Prostate gland (tissue), 2 donors: ENCODE data around the gene SLC10A7. TPM values are rescaled to one million over a fixed set of nuclear protein-coding genes. Genes with fewer than 3 reads are reported as not detected.

Source experiments
- DNase-seq: peaks from one replicate; pipeline ENCODE4 v3.0.0-alpha.2; 2019; ENCODE audit warnings: low spot score
- H3K27ac ChIP-seq, 2 donors: fragments of 200-600 bp; sonication (generic); 2 replicates each; pipeline ENCODE4 v1.5.1; 2017 to 2019
- H3K27me3 ChIP-seq: fragments of 200-600 bp; sonication (generic); replicated peaks from 2 replicates; pipeline ENCODE4 v1.5.1; 2019; ENCODE audit not compliant: insufficient read depth
- H3K36me3 ChIP-seq, 2 donors: fragments of 200-600 bp; sonication (generic); 1 replicate in 1 of 2; 2 replicates in 1 of 2; pipeline versions ENCODE4 v1.5.1 to v1.8.1; 2017 to 2019
- H3K4me1 ChIP-seq: fragments of 200-600 bp; sonication (generic); replicated peaks from 2 replicates; pipeline ENCODE4 v1.5.1; 2019
- H3K4me3 ChIP-seq, 2 donors: fragments of 200-600 bp; sonication (generic); 2 replicates each; pipeline ENCODE4 v1.5.1; 2017 to 2019
- H3K9me3 ChIP-seq: fragments of 200-600 bp; sonication (generic); 2 replicates; pipeline ENCODE4 v1.5.1; 2017
- POLR2A ChIP-seq: fragments of 450-650 bp; IDR thresholded peaks from one replicate; pipeline ENCODE4 v1.6.1; 2016; ENCODE audit warnings: antibody characterized with exemption, mild to moderate bottlenecking
- POLR2AphosphoS5 ChIP-seq: sonication (generic); formaldehyde crosslinking; IDR thresholded peaks from one replicate; pipeline ENCODE4 v1.6.1; 2017; ENCODE audit warnings: antibody characterized with exemption
- WGBS: methylation state at CpG from one replicate; pipeline ENCODE4 v1.1.5; 2018; 5-methylcytosine and 5-hydroxymethylcytosine counted together
- intact Hi-C: fragments of 100-400 bp; cut with DNase I; formaldehyde crosslinking; loops from one replicate; pipeline ENCODE4 v1.14.2; 2022
- total RNA-seq, 2 donors: library from RNA; depleted of rRNA; stranded (reverse); fragments of >200 nt; gene quantifications; one replicate each; pipeline ENCODE4 v1.1.0, GENCODE V29; 2016
- TF ChIP-seq, protein P1 (sequence below), 4 experiments: fragments of 200-600 bp in 2 of 4; fragments of 450-650 bp in 2 of 4; sonication (generic) in 2 of 4; IDR thresholded peaks; 1 replicate in 3 of 4; 2 replicates in 1 of 4; pipeline ENCODE4 v1.5.1; 2016 to 2019; ENCODE audit warnings: antibody characterized with exemption in 4 of 4, mild to moderate bottlenecking in 2 of 4, moderate library complexity in 2 of 4

The SLC10A7 gene
- total RNA-seq, 2 donors from 2014 or later, result 9.9 to 11.2 TPM

DNA sequence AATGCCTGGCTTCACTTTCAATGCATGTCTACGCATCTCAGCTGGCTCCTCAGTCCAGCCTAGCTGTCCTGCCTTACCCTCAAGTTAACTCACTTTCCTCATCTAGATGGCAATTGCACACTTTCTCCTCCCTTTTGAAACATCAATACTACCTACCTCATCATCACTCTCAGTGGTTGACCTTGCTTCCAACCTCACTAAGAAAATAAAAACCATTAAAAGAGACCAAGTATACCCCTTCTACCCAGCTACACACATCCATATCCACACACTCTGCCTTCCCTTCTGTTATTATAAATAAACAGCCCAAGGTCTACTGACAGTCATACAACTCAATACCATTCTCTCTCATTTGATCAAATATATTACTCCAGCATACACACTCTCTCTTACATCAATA is 21.5 kb downstream of the SLC10A7 start:
- TF ChIP-seq POLR2A (no peak), POLR2AphosphoS5 (no peak)
- TF ChIP-seq, protein P1, sequence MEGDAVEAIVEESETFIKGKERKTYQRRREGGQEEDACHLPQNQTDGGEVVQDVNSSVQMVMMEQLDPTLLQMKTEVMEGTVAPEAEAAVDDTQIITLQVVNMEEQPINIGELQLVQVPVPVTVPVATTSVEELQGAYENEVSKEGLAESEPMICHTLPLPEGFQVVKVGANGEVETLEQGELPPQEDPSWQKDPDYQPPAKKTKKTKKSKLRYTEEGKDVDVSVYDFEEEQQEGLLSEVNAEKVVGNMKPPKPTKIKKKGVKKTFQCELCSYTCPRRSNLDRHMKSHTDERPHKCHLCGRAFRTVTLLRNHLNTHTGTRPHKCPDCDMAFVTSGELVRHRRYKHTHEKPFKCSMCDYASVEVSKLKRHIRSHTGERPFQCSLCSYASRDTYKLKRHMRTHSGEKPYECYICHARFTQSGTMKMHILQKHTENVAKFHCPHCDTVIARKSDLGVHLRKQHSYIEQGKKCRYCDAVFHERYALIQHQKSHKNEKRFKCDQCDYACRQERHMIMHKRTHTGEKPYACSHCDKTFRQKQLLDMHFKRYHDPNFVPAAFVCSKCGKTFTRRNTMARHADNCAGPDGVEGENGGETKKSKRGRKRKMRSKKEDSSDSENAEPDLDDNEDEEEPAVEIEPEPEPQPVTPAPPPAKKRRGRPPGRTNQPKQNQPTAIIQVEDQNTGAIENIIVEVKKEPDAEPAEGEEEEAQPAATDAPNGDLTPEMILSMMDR (IDR thresholded peaks at IDR 0.05), result no peak
- Histone ChIP-seq H3K36me3 (no peaks in the 10 kb centered on the region), H3K27ac (no peak overlapping the region), H3K4me3 (no peak overlapping the region), H3K27me3 (no peaks in the 10 kb centered on the region), H3K9me3 (no peaks in the 10 kb centered on the region), H3K4me1 (no peaks in the 10 kb centered on the region)
- DNase-seq, result no peak
- 97% methylated on average over 1 of the region's 1 CpG for WGBS
- intact Hi-C loops, result no loop called here

DNA sequence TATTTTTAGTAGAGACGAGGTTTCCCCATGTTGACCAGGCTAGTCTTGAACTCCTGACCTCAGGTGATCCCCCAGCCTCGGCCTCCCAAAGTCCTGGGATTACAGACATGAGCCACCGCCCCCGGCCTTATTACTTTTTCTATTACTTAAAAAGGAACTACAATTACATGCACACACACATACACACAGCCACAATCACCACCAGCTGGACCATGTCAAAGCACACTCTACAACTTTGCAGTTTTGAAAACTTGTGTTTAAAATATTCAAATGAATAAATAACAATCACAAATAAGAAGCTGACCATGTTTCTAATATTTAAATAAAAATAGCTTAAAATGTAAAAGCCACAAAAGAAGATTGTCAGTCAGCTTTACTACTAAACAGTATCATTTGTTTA is 23.4 kb downstream of the SLC10A7 start:
- no peak for DNase-seq
- intact Hi-C loops, result no loop called here
- TF ChIP-seq POLR2AphosphoS5, result no peak
- TF ChIP-seq, protein P1 (IDR thresholded peaks at IDR 0.05), result no peak
- no peak for TF ChIP-seq POLR2A
- H3K36me3 ChIP-seq, result no peaks in the 10 kb centered on the region
- no peak overlapping the region for H3K27ac ChIP-seq
- H3K27me3 ChIP-seq, result no peaks in the 10 kb centered on the region
- H3K4me1 ChIP-seq, result no peaks in the 10 kb centered on the region
- WGBS, result 92% methylated on average over 4 of the region's 4 CpGs
- no peaks in the 10 kb centered on the region for H3K9me3 ChIP-seq
- H3K4me3 ChIP-seq, result no peak overlapping the region

DNA sequence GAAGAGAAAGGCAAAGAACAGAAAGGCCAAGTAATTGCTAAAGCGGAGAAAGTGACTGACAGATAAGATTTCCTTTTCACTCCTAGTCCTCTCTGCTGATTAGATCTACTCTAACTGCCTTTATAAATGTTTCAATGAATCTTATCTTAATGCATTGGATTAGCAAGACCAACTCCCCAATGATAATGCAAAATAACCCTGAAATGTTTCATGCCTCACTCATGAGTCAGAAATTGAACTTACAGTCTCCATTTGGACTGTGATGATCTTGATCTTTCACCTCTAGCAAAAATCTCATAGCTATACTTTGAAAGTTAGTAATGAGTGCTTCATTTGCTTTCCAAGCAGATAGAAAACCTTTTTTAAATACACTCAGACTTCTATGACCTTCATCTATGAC is 26.5 kb downstream of the SLC10A7 start:
- H3K36me3 ChIP-seq, result no peaks in the 10 kb centered on the region
- DNase-seq, result no peak
- no peak overlapping the region for H3K4me3 ChIP-seq
- no peak for TF ChIP-seq POLR2AphosphoS5
- TF ChIP-seq, protein P1 (IDR thresholded peaks at IDR 0.05), result no peak
- no peak for TF ChIP-seq POLR2A
- 78% methylated on average over 1 of the region's 1 CpG for WGBS
- no peak overlapping the region for H3K27ac ChIP-seq
- H3K27me3 ChIP-seq, result no peaks in the 10 kb centered on the region
- H3K9me3 ChIP-seq, result no peaks in the 10 kb centered on the region
- H3K4me1 ChIP-seq, result no peaks in the 10 kb centered on the region
- intact Hi-C loops, result no loop called here

DNA sequence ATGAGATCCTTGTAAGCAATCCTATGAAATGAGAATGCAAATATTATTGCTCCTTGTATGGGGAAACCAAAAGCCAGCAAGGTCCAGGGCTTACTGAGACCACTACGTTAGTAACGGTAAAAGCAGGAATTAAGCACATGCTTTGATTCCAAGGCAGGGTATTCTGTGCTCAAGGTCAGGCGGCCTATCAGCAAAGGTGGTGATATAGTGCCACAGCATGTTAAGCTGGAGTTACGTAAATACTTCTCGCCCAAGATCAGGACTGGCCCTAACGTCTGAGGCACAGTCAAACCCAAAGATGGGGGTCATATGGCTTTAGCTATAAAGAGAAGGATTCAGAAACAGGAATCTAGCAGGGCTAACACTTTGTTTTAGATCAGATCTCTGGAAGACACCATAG is 27.6 kb downstream of the SLC10A7 start:
- H3K4me3 ChIP-seq, result no peak overlapping the region
- no peaks in the 10 kb centered on the region for H3K4me1 ChIP-seq
- intact Hi-C loops, result no loop called here
- H3K27me3 ChIP-seq, result no peaks in the 10 kb centered on the region
- WGBS, result 97% methylated on average over 6 of the region's 6 CpGs
- no peak overlapping the region for H3K27ac ChIP-seq
- H3K36me3 ChIP-seq, result no peaks in the 10 kb centered on the region
- no peak for DNase-seq
- H3K9me3 ChIP-seq, result no peaks in the 10 kb centered on the region
- TF ChIP-seq, protein P1 (IDR thresholded peaks at IDR 0.05), result no peak
- TF ChIP-seq POLR2AphosphoS5, result no peak
- no peak for TF ChIP-seq POLR2A

DNA sequence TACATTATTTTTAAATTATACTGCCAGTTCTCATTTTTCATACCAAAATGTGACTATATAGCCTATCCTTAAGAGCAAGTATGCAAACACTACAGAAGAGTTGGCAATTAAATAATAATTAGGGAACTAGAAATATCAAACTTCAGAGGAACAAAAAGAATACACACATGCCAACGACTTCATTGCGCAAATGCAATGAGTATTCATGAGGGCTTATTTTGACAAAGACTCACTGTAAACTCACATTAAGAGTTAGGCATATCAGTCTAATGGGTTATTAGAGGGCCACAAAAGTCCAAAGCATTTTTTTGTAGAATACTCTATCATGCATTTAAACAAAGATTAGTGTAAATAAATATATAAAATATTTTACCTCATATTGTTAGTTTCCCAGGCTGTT is 31.6 kb downstream of the SLC10A7 start:
- Histone ChIP-seq H3K27me3 (no peaks in the 10 kb centered on the region), H3K27ac (no peak overlapping the region), H3K4me1 (no peaks in the 10 kb centered on the region), H3K36me3 (no peaks in the 10 kb centered on the region), H3K4me3 (no peak overlapping the region), H3K9me3 (no peaks in the 10 kb centered on the region)
- intact Hi-C loops, result no loop called here
- TF ChIP-seq POLR2A (no peak), POLR2AphosphoS5 (no peak)
- TF ChIP-seq, protein P1 (IDR thresholded peaks at IDR 0.05), result no peak
- no peak for DNase-seq
- 91% methylated on average over 2 of the region's 2 CpGs for WGBS
